Bone marrow (tissue), 2 donors: ENCODE data around the gene ZNF311.

Experiments
- DNase-seq, 2 donors: peaks; one replicate each; lab custom pipeline; 2025; lab: John Stamatoyannopoulos, UW

Gene ZNF311

GRCh38 chr6:29005183-29005885, at the start of gene ZNF311:
Gene ZNF311, minus strand, starts transcription at chr6:29005315. Its CDS starts 1,361 bp downstream, at chr6:29003954.
- peak in 1 of 2 donors; percentile 51 for DNase-seq

GRCh38 chr6:29051680-29052079, 46.6 kb upstream of the ZNF311 start:
- no peak for DNase-seq

GRCh38 chr6:29045075-29045474, 40.0 kb upstream of the ZNF311 start, which contains the start of gene OR2W1:
Gene OR2W1, minus strand, starts transcription at chr6:29045175. Its CDS starts 0 bp downstream, at chr6:29045175.
- DNase-seq: no peak

GRCh38 chr6:29035951-29036350, 30.8 kb upstream of the ZNF311 start:
- DNase-seq: no peak

GRCh38 chr6:29028821-29029220, 23.7 kb upstream of the ZNF311 start:
- DNase-seq: no peak

- no peak for DNase-seq
Measured at GRCh38 chr6:29025927-29026585, 20.9 kb upstream of the ZNF311 start.

- DNase-seq: no peak
Measured at GRCh38 chr6:29021434-29021833, 16.3 kb upstream of the ZNF311 start.

GRCh38 chr6:29019629-29020028, 14.5 kb upstream of the ZNF311 start:
- no peak for DNase-seq

GRCh38 chr6:29017428-29017802, 12.3 kb upstream of the ZNF311 start:
- no peak for DNase-seq

GRCh38 chr6:29016559-29017427, 11.7 kb upstream of the ZNF311 start:
- DNase-seq: peak; percentile 54 to 61

- DNase-seq: no peak
Measured at GRCh38 chr6:29014729-29015608, 9.9 kb upstream of the ZNF311 start.

- DNase-seq: no peak
Measured at GRCh38 chr6:29011276-29011734, 6.2 kb upstream of the ZNF311 start.

- no peak for DNase-seq
Measured at GRCh38 chr6:29009358-29009757, 4.2 kb upstream of the ZNF311 start.

GRCh38 chr6:29008089-29008488, 3.0 kb upstream of the ZNF311 start:
- DNase-seq: no peak

- no peak for DNase-seq
Measured at GRCh38 chr6:28996844-28997510, 8.1 kb downstream of the ZNF311 start.

GRCh38 chr6:28995093-28995650, 9.9 kb downstream of the ZNF311 start:
- DNase-seq: no peak

GRCh38 chr6:28988536-28989311, 16.4 kb downstream of the ZNF311 start:
- peak in 1 of 2 donors; percentile 43 for DNase-seq

GRCh38 chr6:28985462-28986164, 19.5 kb downstream of the ZNF311 start:
- peak; percentile 8 to 52 for DNase-seq

- DNase-seq: no peak
Measured at GRCh38 chr6:28983838-28984237, 21.3 kb downstream of the ZNF311 start.
